Heart right ventricle (tissue), 12 donors: ENCODE measurements around the gene ENTPD1. TPM values are rescaled to one million over a fixed set of nuclear protein-coding genes. Genes with fewer than 3 reads are reported as not detected.

Source experiments
- polyA plus RNA-seq, 2 donors: library from polyadenylated mRNA; stranded (reverse); fragments of 200-250 nt; gene quantifications; one replicate each; pipeline ENCODE4 v1.2.3, GENCODE V29; 2013
- total RNA-seq, 10 donors: library from RNA; stranded (reverse); fragmentation: NEBNext Ultra II Directional in 3 of 10; extraction: Animal tissue kit (Norgen Biotek cat#: 25700) in 3 of 10; gene quantifications; one replicate each; pipeline versions ENCODE4 v1.2.1 to v1.2.4, GENCODE V29; 2021 to 2023
- donor health status: ischemic (EF 13 %, LVEDD 7.1; RV severe dilation, severe dysfunction).
- donor health status: healthy with polysubstance abuse.
- donor health status: DM: no; HTN: yes; CAD: no.
- donor health status: DM: no; HTN: no; CAD: no.
- donor health status: ischemic (EF 25% LVEDD 6.9; RV normal size, moderate dysfunction).
- donor health status: ischemic (EF 25% LVEDD 5.7; RV mildly dilated, moderate dysfunction).
- donor health status: healthy.
- donor health status: nonischemic (EF 11% LVEDD 7.7; RV severe dilation, severe dysfunction).
- donor health status: DM: yes; HTN: yes; CAD: no.
- donor health status: PGD.
- donor health status: ischemic (EF 29% LVEDD 5.4; RV normal size, mild dysfunction).
- donor health status: nonischemic (EF 23%, LVEDD 6.1; RV moderate dilation, normal function).

Gene ENTPD1
- total and polyA plus RNA-seq, 12 donors = 4.2 to 13.0 (median 9.1) TPM

Other genes with a start within 250 kb of the ENTPD1 start
- 1,000 to 10,000 TPM in 6 of 10 donors, 100 to 1,000 TPM in 4; 528 to 1,253 (median 1,130) TPM for gene SORBS1, start 194.8 kb upstream of the ENTPD1 start, total RNA-seq
- 100 to 1,000 TPM; 140 to 350 TPM for gene SORBS1, start 194.8 kb upstream of the ENTPD1 start, polyA plus RNA-seq
- gene ALDH18A1, start 99.5 kb upstream of the ENTPD1 start, total RNA-seq = 10 to 100 TPM in 9 of 10 donors, 1 to 10 TPM in 1; 7.6 to 19.5 (median 13.9) TPM
- 1 to 10 TPM; 5.9 to 8.8 TPM for gene ALDH18A1, start 99.5 kb upstream of the ENTPD1 start, polyA plus RNA-seq
- gene TCTN3, start 62.2 kb upstream of the ENTPD1 start, total RNA-seq = 10 to 100 TPM in 8 of 10 donors, 1 to 10 TPM in 2; 9.1 to 17.5 (median 11.4) TPM
- gene TCTN3, start 62.2 kb upstream of the ENTPD1 start, polyA plus RNA-seq = 10 to 100 TPM in 1 of 2 donors, 1 to 10 TPM in 1; 6.4 to 14.9 TPM
- gene CC2D2B, start 151.8 kb downstream of the ENTPD1 start, total RNA-seq = 1 to 10 TPM in 3 of 10 donors, under 1 TPM in 7; 0.51 to 1.8 (median 0.79) TPM
- 1 to 10 TPM in 1 of 2 donors, under 1 TPM in 1; 0.14 to 1.7 TPM for gene CC2D2B, start 151.8 kb downstream of the ENTPD1 start, polyA plus RNA-seq